Stimulated activated CD8-positive, alpha-beta memory T cell treated with anti-CD3 and anti-CD28 coated beads, Interleukin-15, amount 100 ng/mL, for 1 hour (primary cell): ENCODE results near the gene ACTR3C.
"Not testable (repeated sequence)": the region's sequence is repeated elsewhere in the genome, so short reads cannot be mapped to it uniquely, and the experiment has no call there.

ENCODE experiments used
- DNase-seq: peaks from one replicate; pipeline ENCODE4 v3.0.0-alpha.2; 2020; ENCODE audit warnings: low read depth

The ACTR3C gene

DNA sequence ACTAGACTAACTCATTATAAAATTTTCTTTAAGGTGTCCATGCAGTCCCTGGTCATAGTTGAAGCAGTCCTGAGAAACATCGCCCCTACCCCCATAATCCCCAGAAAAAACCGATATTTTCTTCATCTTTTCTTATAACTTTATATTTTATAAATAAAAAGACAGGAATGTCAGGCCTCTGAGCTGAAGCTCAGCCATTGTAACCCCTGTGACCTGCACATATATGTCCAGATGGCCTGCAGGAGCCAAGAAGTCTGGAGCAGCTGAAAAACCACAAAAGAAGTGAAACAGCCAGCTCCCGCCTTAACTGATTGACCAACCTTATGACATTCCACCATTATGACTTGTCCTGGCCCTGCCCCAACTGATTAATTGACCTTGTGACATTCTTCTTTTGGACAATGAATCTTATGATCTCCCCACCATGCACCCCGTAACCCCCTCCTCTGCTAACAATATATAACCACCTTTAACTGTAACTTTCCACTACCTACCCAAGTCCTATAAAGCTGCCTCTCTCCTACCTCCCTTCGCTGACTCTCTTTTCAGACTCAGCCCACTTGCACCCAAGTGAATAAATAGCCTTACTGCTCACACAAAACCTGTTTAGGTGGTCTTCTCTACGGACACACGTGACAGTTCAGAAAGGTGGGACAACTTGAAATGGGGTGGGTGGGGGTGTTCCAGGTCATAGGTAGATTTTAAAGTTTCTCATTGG lies 10.5 kb downstream of the ACTR3C start:
- DNase-seq = not testable (repeated sequence)

GRCh38 chr7:150311711-150312110 lies 11.6 kb downstream of the ACTR3C start:
- DNase-seq = no peak

- DNase-seq = no peak
Measured at GRCh38 chr7:150311146-150311545, 12.2 kb downstream of the ACTR3C start.

DNA sequence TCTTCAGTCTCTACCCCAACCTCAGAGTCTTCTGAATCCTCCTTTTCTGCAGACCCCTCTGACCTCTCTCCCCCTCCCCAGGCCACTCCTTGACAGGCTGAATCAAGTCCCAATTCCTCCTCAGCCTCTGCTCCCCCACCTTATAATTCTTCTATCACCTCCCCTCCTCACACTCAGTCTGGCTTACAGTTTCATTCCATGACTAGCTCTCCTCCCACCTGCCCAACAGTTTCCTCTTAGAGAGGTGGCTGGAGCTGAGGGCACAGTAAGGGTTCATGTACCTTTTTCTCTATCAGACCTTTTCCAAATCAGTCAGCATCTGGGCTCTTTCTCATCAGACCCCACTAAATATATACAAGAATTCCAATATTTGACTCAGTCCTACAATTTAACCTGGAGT lies 14.8 kb downstream of the ACTR3C start:
- DNase-seq = no peak

- no peak for DNase-seq
Measured at GRCh38 chr7:150307904-150308303, 15.4 kb downstream of the ACTR3C start.

DNA sequence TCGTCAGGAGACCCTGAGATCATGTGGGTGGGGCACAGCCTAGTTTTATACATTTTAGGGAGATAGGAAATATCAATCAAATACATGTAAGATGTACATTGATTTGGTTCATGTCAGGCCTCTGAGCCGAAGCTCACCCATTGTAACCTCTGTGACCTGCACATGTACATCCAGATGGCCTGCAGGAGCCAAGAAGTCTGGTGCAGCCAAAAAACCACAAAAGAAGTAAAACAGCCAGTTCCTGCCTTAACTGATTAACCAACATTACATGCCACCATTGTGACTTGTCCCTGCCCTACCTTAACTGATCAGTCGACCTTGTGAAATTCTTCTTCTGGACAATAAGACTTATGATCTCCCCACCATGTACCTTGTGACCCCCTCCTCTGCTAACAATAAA lies 16.2 kb downstream of the ACTR3C start:
- no peak for DNase-seq

DNA sequence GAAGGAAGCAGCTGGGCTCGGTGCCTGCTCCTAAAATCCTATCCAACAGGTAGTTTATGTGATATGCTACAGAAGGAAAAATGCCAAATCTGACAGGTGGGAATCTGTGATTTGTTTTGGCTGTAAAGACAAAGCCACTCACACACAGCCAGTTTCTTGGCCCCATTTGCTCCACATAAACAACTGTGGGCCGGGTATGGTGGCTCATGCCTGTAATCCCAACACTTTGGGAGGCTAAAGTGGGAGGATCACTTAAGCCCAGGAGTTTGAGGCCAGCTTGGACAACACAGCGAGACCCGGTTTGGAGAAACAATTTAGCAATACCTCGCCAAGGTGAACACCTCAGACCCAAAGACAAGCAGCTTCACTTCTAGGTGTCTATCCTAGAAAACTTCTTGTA lies 17.0 kb downstream of the ACTR3C start:
- DNase-seq = not testable (repeated sequence)

DNA sequence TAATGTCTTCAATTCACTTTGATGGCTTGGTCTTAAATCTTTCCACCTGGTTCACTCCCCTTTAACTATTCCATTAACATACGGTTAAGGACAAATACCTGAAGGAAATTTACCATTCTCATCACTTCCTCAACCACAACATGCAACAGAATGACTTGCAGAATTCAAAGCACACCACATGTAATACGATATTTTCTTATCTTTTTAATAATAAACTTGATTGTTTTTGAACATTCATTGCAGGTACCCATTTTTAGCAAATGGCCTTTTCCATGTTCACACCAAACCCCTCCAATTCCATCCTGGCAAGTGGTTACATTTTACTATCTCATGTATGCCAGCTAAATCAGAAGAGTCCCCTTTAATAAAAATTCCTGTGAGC lies 17.5 kb downstream of the ACTR3C start:
- DNase-seq = not testable (repeated sequence)

- DNase-seq = not testable (repeated sequence)
Measured at GRCh38 chr7:150305259-150305902, 18.0 kb downstream of the ACTR3C start.

- not testable (repeated sequence) for DNase-seq
Measured at GRCh38 chr7:150304499-150305258, 18.7 kb downstream of the ACTR3C start.

GRCh38 chr7:150302908-150303310 lies 20.4 kb downstream of the ACTR3C start:
- DNase-seq = not testable (repeated sequence)

GRCh38 chr7:150297978-150298377 lies 25.4 kb downstream of the ACTR3C start:
- DNase-seq = not testable (repeated sequence)

DNA sequence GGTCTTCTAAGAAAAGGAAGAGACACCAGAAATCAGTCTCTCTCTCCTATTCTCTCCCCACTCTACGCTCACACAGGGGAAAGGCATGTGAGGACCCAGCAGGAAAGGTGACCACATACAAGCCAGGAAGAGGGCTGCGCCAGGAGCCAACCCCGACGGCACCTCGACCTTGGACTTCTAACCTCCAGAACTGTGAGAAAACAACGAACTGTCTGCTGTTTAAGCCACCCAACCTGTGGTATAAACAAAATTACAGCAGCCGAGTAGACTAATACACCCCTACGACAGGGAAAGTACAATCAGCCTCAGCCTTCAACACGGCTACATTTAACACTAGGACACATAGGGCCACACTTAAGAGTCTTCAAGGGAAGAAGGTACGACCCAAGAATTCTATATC lies 26.5 kb downstream of the ACTR3C start:
- DNase-seq = not testable (repeated sequence)

DNA sequence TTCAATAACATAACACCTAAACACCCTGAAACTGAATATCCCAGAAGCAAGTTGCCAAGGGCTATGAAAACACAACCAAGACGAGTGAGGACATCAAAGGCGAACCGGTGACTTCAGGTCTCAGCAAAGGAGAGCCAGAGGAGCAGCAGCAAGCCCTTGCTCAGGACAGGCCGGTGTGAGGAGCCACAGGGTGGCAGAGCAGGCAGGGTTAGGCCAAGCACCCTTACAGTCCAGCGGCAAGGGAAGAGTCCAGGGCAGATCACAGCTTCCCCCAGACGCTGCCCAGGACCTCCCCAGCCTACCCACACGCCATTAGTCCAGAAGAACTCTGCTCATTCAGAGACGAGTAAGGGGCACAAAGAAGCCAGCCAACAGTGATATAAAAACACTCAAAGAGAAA lies 27.7 kb downstream of the ACTR3C start:
- not testable (repeated sequence) for DNase-seq

DNA sequence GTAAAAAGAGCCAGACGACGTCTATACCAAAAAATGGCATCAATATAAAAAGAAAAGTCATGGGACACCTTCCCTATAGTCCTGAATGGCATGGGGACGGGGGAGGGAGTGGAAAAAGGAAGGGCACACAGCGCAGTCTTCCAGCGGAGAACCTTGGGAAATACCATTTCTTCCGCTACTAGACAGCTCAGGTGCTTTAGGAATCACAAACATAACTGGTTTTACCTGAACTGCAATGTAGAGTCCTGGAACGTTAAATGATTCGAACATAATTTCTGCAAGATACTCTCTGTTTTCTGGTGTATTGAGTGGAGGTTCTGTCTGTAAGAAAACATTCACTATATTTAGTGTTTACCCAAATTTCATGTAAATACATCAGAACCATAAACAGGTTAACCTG lies 28.3 kb downstream of the ACTR3C start:
- DNase-seq = not testable (repeated sequence)

DNA sequence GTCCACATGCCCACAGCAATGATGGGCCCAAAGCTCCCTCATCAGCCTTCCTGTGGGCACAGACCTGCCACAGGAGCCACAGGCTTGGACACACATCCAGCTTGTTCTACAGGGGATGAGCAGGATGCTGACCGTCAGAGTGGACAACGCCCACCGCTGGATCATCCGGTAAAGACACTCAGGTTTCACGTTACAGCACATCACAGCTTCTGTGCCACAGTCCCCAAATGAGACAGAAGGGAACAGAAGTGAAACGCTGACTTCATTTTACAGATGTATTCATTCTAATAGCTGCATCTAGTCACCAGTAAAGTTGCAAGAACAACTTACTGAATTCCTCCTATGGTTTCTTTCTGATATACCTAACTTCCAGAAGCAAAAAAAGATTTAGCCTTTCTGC lies 33.0 kb downstream of the ACTR3C start:
- not testable (repeated sequence) for DNase-seq

GRCh38 chr7:150288816-150289215 lies 34.5 kb downstream of the ACTR3C start:
- DNase-seq = not testable (repeated sequence)

GRCh38 chr7:150287815-150288214 lies 35.5 kb downstream of the ACTR3C start:
- not testable (repeated sequence) for DNase-seq

DNA sequence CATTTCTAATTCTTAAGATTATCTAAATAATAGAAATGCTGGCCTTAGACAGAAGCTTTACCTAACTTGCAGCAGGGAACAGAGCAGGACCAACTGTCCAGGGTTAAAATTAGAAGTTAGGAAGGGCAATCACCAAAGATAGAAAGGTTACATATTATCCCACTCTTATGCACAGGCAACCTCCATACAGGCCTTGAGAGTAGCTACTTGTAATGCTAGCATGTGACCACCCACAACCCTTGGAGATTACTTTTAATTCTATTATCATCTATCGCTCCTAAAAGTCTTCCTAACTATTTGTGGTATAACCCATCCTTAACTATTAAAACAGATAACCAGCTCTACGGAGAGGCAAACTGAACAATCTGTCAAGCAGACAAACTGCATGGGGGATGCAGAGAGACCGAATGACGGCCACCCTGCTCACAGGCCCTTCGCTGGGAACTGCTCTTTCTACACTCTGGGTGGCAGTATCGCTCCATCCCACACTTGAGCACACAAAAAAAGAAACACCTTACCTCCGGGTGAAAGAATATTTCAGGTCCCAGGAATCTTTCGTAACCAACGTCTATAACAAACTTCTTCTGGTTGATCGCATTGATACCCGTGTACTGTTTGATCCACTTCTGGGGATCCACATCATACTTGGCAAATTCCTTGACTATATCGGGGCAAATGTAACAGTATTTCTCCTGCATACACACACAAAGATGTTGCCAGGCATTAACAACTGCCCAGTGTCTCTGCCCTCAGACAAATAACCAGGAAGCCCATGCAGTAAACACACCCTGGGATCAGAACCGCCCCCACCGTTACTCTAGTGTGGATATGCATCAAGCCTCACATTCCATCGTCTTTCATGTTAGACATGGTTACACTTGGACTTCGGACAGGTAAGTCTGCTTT lies 37.2 kb downstream of the ACTR3C start:
- DNase-seq = not testable (repeated sequence)

DNA sequence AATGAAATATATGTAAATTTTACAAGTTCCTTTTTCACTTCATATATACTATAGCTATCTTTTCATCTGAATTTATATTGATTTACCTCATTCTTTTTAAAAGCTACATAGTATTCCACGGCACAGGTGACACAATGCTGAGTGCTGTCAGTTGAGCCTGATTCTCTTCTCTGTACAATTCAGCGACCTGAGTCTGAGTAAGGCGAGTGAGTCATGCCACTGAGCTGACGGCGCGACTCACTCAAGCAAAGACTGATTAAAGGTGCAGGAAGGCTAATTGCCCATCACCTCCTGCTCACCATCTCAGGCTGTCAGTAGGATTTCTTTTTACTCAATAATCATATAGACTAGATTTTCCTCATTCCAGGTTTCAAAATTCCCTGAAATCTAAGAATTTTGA lies 39.7 kb downstream of the ACTR3C start:
- not testable (repeated sequence) for DNase-seq

DNA sequence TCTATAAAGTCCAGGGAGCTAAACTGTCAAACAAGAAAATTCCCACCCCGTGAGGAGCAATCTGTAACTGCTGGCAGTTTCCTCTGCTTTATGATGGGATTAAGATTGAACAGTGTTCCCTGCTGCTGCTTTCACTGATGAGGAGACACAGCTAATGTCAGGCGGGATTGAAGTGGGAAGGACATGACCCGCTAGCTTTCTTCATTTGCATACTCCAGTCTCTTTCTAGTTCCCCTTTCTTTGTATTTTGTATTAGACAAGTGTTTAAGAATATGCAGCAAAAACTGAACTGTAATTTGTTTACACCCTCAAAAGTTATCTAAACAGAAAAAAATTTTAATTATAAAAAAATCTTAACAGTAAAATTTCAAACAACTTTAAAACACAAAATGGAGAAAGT lies 40.2 kb downstream of the ACTR3C start:
- not testable (repeated sequence) for DNase-seq
